ENCODE results near the gene C1QTNF8. TPM values are rescaled to one million over a fixed set of nuclear protein-coding genes. Genes with fewer than 3 reads are reported as not detected.

The C1QTNF8 gene
- total RNA-seq, 1 donor from 2014 or later: not detected

DNA sequence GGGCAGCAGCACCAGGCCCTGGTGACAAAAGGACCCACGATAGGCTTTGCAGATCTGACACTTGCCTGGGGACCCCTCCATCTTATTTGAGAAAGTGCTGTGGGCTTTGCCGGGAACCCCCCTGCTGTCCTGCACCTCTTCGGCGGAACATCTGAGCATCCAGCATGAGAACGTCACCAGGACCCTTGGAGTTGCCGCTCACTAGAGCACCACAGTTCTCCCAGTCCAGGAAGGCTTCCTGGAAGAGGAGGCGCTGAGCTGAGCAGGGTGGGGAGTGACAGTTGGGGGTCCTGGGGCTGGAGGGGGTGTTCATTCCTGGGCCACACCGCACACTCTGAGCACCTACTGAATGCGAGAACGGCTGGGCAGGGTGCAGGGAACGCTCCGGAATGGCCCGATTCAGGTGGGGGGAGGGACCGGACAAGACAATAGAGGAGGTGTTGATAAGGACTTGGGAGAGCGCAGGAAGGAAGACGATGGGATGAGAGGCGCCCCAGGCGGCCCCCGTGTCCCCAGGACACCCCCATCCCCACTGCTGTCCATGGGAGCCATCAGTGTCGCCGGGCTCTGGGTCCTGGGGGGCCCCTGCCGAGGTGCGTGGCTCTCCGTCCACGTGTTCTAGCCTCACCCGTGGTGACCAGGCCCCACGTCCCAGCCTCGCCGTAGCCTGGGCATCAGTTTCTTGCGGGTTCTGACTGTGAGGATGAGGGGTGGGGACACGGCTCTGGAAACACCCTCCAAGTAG, 32.1 kb upstream of the C1QTNF8 start:
- Mint-ChIP-seq H3K36me3 (no peaks in the 10 kb centered on the region), H3K4me1 (peaks cover 7% of the 10 kb centered on the region), H3K27me3 (ENCODE audit: insufficient read depth, low read depth) (peaks cover 4% of the 10 kb centered on the region), H3K27ac (no peak overlapping the region), H3K4me3 (no peak overlapping the region), H3K9me3 (no peaks in the 10 kb centered on the region)
- H3K27me3 ChIP-seq: no peaks in the 10 kb centered on the region
- H3K79me2 ChIP-seq (ENCODE audit: low read depth): no peaks in the 10 kb centered on the region
- no peak overlapping the region for H2AFZ ChIP-seq (replicated peaks)
- H3K27ac ChIP-seq: no peak overlapping the region
- H3K9ac ChIP-seq: no peak overlapping the region
- peaks cover 12% of the 10 kb centered on the region for H3K4me1 ChIP-seq
- H3K9me3 ChIP-seq (ENCODE audit: low read depth): no peaks in the 10 kb centered on the region
- no peak overlapping the region for H3K4me2 ChIP-seq
- no peaks in the 10 kb centered on the region for H3K36me3 ChIP-seq
- H3F3A ChIP-seq (ENCODE audit: low read depth): no peaks in the 10 kb centered on the region
- no peak for DNase-seq (ENCODE audit: low spot score)
- no peak overlapping the region for H3K4me3 ChIP-seq
- H4K20me1 ChIP-seq (ENCODE audit: low read depth): no peaks in the 10 kb centered on the region
- TF ChIP-seq EZH2phosphoT487 (IDR thresholded peaks at IDR 0.05) (no peak), EZH2 (IDR thresholded peaks at IDR 0.05) (no peak)
- TF ChIP-seq, protein P1, sequence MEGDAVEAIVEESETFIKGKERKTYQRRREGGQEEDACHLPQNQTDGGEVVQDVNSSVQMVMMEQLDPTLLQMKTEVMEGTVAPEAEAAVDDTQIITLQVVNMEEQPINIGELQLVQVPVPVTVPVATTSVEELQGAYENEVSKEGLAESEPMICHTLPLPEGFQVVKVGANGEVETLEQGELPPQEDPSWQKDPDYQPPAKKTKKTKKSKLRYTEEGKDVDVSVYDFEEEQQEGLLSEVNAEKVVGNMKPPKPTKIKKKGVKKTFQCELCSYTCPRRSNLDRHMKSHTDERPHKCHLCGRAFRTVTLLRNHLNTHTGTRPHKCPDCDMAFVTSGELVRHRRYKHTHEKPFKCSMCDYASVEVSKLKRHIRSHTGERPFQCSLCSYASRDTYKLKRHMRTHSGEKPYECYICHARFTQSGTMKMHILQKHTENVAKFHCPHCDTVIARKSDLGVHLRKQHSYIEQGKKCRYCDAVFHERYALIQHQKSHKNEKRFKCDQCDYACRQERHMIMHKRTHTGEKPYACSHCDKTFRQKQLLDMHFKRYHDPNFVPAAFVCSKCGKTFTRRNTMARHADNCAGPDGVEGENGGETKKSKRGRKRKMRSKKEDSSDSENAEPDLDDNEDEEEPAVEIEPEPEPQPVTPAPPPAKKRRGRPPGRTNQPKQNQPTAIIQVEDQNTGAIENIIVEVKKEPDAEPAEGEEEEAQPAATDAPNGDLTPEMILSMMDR (IDR thresholded peaks at IDR 0.05): no peak

DNA sequence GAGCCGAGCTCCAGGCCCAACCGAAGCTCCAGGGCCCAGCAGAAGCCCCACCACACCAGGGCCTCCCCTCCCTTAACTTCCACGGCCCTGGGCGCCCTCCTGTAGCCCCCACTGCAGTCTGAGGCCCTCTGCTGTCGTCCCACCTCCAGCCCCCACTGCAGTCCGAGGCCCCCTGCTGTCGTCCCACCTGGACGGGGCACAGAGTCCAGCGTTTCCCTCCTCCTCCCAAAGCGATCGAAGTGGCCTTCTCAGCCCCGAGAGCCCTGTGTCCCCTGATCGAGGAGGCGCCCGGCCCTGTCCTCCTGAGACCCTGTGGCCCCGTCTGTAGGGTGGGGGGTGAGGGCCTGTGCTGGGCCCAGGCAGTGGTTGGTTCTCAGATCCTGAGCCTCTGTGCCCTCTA, 31.1 kb upstream of the C1QTNF8 start:
- Histone ChIP-seq H3K9me3 (ENCODE audit: low read depth) (no peaks in the 10 kb centered on the region), H3K36me3 (no peaks in the 10 kb centered on the region), H3K9ac (no peak overlapping the region), H3K4me2 (no peak overlapping the region), H2AFZ (replicated peaks) (no peak overlapping the region), H3F3A (ENCODE audit: low read depth) (no peaks in the 10 kb centered on the region), H3K27me3 (no peaks in the 10 kb centered on the region), H3K79me2 (ENCODE audit: low read depth) (no peaks in the 10 kb centered on the region), H3K27ac (no peak overlapping the region), H4K20me1 (ENCODE audit: low read depth) (no peaks in the 10 kb centered on the region), H3K4me1 (peaks cover 12% of the 10 kb centered on the region), H3K4me3 (no peak overlapping the region)
- Mint-ChIP-seq H3K4me1 (peaks cover 6% of the 10 kb centered on the region), H3K4me3 (no peak overlapping the region), H3K27me3 (ENCODE audit: insufficient read depth, low read depth) (peaks cover 4% of the 10 kb centered on the region), H3K27ac (no peak overlapping the region), H3K36me3 (no peaks in the 10 kb centered on the region), H3K9me3 (no peaks in the 10 kb centered on the region)
- TF ChIP-seq, protein P1 (IDR thresholded peaks at IDR 0.05): no peak
- TF ChIP-seq EZH2phosphoT487 (IDR thresholded peaks at IDR 0.05) (no peak), EZH2 (IDR thresholded peaks at IDR 0.05) (no peak)
- DNase-seq (ENCODE audit: low spot score): no peak

DNA sequence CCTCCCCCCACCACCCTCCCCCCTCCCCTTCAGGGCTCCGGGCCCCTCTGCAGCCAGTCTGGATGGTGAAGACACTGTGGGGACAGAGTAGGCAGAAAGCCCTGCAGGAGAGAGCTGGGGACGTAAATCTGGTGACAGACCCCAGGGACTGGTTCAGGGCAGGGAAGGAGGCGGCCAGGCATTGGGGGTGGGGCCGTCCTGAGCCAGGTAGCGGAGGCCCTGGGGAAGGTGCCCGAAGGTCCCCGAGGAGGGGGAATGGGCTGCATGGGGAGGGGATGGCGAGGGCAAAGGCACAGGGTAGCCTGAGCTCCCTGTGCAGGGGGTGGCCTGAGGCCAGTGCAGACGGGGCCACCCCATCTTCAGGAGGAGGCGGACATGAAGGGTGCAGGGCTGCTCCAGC, 30.5 kb upstream of the C1QTNF8 start:
- Histone ChIP-seq H3K4me2 (peak overlapping the region; percentile 31), H3K79me2 (ENCODE audit: low read depth) (no peaks in the 10 kb centered on the region), H4K20me1 (ENCODE audit: low read depth) (no peaks in the 10 kb centered on the region), H2AFZ (replicated peaks) (no peak overlapping the region), H3K27me3 (no peaks in the 10 kb centered on the region), H3K9ac (no peak overlapping the region), H3K4me1 (peaks cover 12% of the 10 kb centered on the region), H3K36me3 (no peaks in the 10 kb centered on the region), H3K9me3 (ENCODE audit: low read depth) (no peaks in the 10 kb centered on the region), H3K4me3 (no peak overlapping the region), H3F3A (ENCODE audit: low read depth) (no peaks in the 10 kb centered on the region), H3K27ac (no peak overlapping the region)
- no peak overlapping the region for H3K27ac Mint-ChIP-seq
- H3K9me3 Mint-ChIP-seq: no peaks in the 10 kb centered on the region
- H3K27me3 Mint-ChIP-seq (ENCODE audit: insufficient read depth, low read depth): peaks cover 4% of the 10 kb centered on the region
- H3K4me3 Mint-ChIP-seq: no peak overlapping the region
- TF ChIP-seq EZH2 (IDR thresholded peaks at IDR 0.05): no peak
- TF ChIP-seq EZH2phosphoT487 (IDR thresholded peaks at IDR 0.05): no peak
- TF ChIP-seq, protein P1 (IDR thresholded peaks at IDR 0.05): no peak
- H3K36me3 Mint-ChIP-seq: no peaks in the 10 kb centered on the region
- peaks cover 7% of the 10 kb centered on the region for H3K4me1 Mint-ChIP-seq
- peak; percentile 29 for DNase-seq (ENCODE audit: low spot score)

All from neural progenitor cell (in vitro differentiated cells).